Measurements from ENCODE around the gene TRIM54.
"Not testable (repeated sequence)": the region's sequence is repeated elsewhere in the genome, so short reads cannot be mapped to it uniquely, and the experiment has no call there.

Gene TRIM54

DNA sequence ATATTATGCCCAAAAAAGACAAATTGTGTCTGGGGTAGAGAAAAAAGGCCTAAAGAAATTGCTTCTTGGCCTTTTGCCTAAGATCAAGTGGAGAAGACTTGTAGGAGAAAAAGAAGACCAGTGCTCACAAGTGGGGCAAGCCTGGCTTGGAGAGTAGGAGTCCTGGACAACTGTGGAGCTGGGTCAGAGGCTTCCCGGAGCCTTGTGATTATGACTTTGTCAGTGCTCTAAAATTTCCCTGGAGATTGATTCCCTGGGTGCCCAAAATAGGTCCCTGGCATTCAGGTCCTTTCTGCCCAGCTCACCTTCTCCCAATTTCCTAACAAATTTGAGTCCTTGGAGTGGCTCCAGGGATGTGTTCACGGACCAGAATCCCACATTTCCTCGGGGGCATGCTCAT lies 787 bp upstream of the TRIM54 start:
- DNase-seq (ENCODE audit: low read depth in 2 of 2): no peak

DNA sequence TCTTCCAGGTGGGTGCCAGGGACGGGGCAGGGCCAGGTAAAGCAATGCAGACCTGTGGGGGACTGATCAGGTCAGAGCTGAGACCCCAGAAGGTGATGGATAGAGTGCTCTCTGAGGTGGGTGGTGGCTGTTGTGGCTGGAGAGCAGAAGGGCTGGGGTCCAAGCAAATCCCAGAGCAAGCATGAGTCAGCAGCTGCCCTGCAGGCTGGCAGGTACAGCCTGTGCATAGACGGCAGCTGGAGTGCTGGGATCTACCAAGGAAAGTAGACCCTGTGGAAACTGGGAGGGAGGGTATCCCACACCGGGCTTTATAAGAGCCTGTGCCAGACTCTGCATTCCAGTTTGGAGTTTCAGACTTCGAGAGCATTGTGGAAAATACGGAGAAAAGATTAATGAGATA lies 663 bp downstream of the TRIM54 start:
- DNase-seq (ENCODE audit: low read depth in 2 of 2): no peak

DNA sequence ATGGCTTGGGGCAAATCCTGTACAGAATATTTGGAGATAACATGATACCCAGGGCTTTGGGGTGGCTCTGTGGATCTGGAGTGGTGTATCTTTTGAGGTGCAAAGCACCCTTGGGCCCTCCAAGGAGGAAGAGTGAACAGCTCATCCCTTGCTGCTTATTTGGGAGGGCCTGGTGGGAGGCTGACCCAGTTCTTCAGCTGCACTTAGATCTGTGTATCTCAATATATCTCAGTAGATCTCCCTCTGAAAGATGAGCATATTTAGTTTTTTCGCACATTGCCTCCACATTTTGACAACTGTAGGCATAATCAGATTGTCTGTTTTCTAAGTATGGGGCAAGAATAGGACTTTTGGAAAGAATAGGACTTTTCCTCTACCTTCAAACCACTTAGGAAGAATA lies 2.8 kb downstream of the TRIM54 start:
- DNase-seq (ENCODE audit: low read depth in 2 of 2): no peak

DNA sequence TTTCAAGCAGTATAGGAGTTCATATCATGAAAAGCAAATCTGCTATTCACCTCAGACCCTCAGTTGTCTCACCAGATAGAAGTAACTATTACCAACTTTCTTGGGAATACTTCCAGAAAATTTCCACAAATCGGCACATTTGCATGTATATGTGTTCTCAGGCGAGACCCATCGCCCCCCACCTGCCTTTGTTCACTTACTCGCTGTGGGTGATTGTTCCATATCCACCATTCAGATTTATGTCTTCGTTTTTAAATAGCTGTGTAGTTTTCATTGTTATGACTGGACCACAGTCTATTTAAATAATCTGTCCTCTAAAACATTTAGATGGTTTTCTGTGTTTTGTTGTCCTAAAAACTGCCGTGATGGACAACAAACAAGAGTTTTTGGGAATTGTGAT lies 3.3 kb downstream of the TRIM54 start:
- no peak for DNase-seq (ENCODE audit: low read depth in 2 of 2)

DNA sequence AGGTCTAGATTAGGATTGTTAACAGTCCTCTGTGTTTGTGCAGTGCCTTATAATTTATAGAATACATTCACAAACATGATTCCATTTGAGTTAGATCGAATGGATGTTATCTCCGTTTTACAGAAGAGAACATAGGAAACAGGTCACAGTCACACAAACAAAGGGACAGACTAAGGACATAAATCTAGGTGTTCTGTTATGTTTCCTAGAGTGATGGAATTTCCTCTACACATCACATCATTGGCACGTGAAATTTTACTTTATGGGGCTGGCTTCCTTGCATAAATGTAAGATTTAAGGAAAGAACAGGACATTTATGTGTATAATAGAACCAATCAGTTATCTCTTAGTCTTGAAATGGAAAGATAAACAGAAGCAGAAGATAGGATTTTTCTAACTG lies 6.4 kb downstream of the TRIM54 start:
- no peak for DNase-seq (ENCODE audit: low read depth in 2 of 2)

DNA sequence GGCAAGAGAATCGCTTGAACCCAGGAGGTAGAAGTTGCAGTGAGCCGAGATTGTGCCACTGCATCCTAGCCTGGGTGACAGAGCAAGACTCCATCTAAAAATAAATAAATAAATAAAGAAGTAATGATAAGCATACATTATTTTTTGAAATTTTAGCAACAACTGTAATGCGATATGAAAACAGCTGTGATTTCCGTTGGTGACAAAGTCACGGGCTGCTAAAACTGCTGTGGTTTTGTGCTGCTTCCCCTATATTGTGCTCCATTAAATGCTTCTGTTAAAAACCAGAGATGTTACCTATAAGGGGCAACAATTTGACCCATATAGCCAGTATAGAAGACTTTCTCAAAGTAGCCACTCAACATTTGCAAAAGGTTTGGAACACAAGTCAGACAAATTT lies 8.3 kb downstream of the TRIM54 start:
- no peak for DNase-seq (ENCODE audit: low read depth in 2 of 2)

DNA sequence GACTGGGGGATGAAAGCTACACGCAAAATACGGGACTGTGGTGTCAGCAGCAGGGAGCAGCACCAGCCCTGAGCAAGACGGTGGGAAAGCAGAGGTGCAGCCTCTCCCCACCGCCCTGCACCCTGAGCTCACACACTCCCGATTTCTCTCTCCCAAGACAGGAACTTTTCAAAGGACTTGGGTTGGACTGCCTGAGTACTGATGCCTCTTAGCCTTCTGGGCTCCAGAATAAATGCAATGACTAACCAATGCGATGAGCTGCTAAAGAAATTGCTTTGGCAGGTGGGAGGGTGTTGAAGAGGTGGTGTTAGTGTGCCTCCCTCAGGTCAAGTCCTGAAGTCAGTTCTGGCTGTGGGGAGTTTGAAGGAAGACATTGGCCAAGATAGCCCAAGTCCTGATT lies 9.6 kb downstream of the TRIM54 start:
- no peak for DNase-seq (ENCODE audit: low read depth in 2 of 2)

DNA sequence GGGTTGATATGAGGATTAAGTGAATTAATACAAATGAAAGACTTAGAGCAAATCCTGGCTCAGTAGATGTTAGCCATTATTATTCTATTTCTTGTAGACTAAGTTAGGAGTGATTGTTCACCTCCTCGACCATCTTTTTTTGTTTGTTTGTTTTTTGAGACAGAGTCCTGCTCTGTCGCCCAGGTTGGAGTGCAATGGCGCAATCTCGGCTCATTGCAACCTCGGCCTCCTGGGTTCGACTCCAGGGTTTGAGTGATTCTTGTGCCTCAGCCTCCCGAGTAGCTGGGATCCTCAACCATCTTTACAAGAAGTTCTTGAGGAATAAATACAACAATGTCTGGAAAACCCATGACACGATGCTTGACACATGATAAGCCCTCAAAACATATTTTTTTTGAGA lies 12.7 kb downstream of the TRIM54 start:
- no peak for DNase-seq (ENCODE audit: low read depth in 2 of 2)

DNA sequence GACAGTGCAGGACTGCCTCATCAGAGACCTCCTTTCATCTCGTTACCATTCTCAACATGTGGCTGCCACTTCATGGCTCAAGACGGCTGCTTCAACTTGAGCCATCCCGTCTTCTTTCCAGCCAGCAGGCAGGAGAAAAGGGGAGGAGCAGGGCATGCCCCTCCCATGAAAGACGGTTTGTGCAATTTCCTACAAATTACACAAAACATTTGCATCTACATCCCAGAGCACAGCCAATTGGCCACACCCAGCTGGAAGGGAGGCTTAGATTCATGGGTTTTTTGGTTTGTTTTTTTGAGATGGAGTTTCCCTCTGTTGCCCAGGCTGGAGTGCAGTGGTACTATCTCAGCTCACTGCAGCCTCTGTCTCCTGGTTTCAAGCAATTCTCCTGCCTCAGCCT lies 14.3 kb downstream of the TRIM54 start:
- DNase-seq (ENCODE audit: low read depth in 2 of 2): no peak

DNA sequence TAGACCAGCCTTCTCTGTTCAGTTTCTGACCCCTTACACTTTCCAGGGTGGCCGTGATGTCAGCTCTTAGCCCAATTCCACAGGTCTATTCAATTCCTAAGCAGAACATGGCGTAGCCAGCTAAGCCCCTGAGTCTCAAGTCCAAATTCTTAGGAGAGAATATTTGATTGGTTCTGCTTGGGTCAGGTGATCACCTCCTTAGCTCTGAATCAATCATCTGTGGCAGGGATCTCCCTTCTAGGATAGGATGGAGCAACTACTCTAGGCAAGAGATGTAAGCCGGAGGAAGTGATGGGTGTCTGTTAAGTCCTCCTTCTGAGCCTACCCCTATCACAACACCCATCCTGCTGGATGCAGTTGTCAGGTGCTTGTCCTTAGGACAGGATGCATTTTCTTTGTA lies 15.0 kb downstream of the TRIM54 start:
- DNase-seq (ENCODE audit: low read depth in 2 of 2): no peak

DNA sequence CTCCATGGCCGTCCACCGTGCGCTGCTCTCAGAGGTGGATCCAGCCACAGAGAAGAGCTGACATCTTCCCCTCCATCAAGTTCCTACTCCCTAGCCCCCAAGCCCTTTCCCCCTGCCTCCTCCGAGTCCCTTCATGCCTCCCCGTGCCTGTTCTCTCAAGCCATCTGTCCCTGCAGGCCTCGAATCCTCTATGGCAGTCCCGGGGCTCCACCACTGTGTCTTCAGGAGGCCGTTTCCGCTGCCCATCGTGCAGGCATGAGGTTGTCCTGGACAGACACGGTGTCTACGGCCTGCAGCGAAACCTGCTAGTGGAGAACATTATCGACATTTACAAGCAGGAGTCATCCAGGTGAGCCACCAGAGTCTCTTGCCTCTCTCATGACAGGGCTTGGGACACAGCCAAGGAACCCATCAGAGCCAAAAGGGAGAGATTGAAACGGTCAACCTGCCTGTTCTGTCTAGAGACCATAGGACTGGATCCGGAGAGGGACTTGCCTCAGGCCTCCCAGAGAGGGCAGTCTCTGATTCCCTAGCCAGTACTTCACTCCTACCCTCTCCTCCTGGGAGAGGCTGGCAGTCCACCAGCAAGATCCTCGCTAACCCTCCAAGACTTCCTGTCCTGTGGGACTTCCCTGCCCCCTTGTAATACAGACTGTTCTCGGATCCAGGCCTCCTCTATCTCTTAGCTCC lies 16.3 kb downstream of the TRIM54 start:
- DNase-seq (ENCODE audit: low read depth in 2 of 2): no peak

DNA sequence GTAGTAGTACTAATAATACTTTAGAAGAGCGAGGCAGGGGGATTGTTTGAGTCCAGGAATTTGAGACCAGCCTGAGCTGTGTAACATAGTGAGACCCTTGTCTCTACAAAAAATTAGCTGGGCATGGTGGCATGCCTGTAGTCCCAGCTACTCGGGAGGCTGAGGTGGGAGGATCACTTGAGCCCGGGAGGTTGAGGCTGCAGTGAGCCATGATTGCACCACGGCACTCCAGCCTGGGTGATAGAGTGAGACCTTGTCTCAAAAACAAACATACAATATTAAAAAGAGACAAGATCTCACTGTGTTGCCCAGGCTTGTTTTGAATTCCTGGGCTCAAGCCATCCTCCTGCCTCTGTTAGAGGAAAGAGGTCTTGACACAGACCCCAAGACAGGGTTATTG lies 18.4 kb downstream of the TRIM54 start:
- DNase-seq (ENCODE audit: low read depth in 2 of 2): not testable (repeated sequence)

DNA sequence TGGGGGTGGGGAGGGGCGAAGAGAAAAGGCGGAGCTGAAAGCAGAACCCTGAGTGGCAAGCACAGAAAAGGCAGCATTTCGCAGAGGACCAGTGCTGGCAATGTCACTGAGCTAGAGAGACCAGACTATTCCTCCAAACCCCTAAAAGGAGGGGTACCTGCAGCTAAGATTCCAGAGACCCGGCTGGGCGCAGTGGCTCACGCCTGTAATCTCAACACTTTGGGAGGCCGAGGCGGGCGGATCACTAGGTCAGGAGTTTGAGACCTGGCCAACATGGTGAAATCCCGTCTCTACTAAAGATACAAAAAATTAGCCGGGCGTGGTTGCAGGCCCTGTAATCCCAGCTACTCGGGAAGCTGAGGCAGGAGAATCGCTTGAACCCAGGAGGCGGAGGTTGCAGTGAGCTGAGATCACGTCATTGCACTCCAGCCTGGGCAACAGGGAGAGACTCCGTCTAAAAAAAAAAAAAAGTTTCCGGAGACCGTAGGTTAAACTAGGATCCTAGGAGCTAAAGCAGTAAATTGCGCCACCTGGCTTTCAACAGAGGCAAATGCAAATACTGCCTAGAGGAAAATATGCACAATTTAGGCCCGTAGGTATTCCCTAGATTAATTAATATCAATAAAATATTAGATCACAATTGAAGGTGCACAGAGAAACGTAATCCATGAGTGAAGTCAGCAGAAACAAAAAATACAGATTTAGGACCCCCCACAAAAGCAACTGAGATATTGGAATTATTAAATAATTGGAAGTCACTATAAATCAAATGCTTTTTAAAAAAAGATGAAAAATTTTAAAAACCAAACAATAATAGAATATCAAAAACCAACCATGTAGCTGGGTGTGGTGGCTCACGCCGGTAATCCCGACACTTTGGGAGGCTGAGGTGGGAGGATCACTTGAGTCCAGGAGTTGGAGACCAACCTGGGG lies 21.1 kb downstream of the TRIM54 start:
- no peak for DNase-seq (ENCODE audit: low read depth in 2 of 2)

DNA sequence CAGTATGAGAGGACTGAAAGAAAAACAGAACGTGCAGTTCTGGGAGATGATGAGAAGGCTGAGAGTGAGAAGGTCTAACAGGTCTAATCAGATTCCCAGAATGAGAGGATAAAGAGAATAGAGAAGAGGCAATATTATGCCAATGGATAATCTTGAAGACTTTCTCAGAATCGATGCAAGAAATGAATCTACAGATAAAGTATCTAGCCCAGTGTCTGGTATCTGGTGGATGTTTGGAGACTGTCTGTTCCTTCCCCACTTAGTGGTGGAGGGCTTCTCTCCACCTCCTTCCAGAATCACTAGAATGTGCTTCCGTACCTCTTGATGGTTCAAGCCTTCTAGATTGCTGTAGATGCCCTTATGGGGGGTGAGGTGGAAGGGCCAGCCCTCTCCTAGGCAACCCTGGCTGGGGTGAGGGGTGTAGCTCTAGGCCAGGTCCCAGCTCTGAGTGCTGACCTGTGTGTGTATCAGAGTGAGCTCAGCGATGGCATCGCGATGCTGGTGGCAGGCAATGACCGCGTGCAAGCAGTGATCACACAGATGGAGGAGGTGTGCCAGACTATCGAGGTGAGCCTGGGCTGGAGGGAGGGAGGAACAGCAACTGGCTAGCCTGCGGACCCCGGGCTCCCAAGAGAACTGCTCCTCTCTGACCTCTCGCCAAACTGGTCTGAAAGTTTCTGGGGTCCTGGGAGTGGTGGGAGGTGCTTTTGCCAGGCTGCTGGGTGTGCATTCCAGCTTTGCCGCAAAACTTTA lies 22.4 kb downstream of the TRIM54 start:
- DNase-seq (ENCODE audit: low read depth in 2 of 2): no peak

DNA sequence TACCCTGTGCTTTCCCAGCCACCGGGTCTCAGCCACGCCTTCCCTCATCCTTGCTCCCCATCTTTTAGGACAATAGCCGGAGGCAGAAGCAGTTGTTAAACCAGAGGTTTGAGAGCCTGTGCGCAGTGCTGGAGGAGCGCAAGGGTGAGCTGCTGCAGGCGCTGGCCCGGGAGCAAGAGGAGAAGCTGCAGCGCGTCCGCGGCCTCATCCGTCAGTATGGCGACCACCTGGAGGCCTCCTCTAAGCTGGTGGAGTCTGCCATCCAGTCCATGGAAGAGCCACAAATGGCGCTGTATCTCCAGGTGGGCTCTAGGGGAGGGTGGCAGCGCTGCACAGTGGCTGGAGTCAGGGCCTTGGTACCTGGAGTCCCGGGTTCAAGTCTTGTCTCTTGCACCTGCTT lies 23.3 kb downstream of the TRIM54 start:
- DNase-seq (ENCODE audit: low read depth in 2 of 2): no peak

DNA sequence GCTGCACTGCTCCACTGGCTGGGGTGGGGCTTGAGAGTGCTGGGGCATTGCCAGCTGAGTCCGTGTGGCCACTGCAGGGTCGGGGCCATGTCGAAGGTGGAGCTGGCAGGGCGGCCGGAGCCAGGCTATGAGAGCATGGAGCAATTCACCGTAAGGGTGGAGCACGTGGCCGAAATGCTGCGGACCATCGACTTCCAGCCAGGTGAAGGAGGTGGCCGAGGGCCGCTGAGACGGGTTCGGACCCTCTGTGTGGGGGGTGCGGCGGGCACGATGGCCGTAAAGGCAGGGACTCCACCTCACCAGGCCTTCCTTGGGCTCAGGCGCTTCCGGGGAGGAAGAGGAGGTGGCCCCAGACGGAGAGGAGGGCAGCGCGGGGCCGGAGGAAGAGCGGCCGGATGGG lies 23.9 kb downstream of the TRIM54 start:
- DNase-seq (ENCODE audit: low read depth in 2 of 2): no peak

DNA sequence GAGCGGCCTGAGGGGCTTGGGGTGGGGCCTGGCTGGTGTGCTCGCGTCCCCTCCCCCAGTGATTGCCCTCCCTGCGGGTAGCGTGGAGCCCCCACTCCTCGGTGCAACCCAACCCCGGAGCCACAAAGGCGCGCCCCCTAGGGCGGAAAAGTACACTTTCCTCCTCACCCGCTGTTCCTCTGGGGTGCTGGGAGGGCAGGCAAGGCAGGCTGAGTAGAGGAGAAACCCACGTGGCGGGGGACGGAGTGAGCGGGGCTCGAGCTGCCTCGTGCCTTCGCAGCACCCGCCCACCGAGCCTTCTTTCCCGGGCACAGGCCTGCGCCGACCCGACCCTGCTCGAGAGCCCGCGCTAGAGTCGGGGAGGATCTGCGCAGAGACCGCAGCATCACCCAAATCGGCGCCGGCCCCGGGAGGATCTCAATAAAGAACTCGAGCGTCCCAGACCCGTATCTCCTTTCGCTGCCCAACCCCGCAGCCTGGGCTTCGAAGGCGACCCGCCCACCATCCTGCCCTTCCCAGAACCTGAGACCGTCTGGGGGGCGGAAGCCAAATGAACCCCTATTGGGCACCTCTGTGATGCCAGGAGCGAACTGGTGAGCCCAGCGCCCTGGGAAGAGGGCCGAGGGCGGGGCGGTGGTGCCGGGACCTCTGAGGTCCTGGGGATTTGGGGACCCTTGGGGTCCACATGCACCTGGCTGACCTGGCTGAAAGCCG lies 24.5 kb downstream of the TRIM54 start:
- no peak for DNase-seq (ENCODE audit: low read depth in 2 of 2)

DNA sequence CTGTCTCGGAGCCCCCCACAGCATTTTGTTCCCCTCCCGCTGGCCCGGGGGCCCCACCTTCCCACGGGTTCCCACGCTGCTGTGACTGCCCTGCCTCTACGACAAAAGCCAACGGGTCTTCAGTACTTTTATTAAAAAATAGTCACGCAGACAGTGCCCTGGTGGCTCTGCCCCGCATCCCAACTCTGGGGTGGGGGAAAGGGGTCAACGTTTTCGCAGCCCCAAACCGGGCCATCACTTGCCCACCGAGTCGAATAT lies 25.0 kb downstream of the TRIM54 start:
- no peak for DNase-seq (ENCODE audit: low read depth in 2 of 2)

DNA sequence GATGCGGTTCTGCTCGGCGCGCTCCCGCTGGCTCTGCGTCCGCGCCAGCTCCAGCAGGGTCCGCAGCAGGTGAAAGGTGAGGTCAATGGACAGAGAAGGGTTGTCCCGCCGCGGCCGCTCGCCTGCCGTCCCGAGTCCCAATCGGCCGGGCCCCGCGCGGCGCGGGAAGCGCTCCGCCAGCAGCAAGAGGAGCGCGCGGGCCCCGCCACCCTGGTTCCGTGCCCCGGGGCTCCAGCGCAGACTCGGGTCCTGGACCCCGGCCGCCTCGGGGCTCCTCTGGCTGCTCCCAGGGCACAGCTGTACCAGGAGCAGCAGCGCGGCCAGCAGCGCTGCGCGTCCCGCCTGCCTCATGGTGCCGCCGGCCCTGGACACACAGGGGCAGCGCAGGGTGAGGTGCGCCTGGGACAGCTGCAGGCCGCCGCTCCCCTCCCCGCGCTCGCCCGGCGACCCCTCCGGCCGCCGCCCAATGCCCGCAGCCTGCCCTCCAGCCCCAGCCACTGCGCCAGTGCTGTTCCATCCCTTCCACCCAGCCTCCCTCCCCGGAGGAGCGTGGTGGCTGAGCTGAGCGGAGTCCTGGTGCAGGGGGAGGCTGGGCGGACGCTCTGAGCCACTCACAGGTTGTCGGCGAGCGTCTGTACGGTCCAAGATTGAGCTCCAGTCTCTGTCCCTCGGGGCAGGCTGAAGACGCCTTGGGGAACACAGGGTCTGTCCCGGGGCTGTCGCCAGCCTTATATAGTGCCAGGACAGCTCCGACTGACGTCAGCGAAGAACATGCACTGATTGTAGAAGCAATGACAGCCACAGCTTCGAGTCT lies 25.5 kb downstream of the TRIM54 start:
- no peak for DNase-seq (ENCODE audit: low read depth in 2 of 2)

DNA sequence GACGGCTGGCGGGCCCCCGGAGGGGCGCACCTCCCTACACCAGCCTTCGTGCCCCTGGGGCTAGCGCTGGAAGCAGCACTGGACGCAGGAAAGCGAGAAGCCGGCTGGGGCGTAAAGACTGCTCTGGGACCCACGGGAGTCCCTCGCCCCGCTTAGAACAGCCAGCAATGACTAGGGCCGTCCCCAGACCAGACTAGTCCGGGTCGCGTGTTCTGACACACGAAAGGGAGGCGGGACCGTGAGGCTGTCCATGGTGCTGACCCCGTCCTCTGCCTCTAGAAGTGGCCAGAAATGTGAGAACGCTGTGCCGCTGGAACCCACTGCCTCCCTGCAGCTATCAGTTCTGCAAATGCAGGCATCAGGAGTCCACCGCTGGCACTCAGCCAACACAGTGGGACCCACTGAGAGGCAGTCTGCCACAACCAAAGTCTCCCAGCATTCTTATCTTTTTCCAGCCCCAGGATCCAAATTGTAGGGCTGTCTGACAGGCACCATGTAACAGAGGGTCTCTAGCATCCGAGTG lies 26.2 kb downstream of the TRIM54 start, which contains the start of gene UCN:
UCN (minus strand) TSS at position 87 of the 523 bp plus-strand sequence. CDS start 550 bp downstream, outside the sequence.
- no peak for DNase-seq (ENCODE audit: low read depth in 2 of 2)

DNA sequence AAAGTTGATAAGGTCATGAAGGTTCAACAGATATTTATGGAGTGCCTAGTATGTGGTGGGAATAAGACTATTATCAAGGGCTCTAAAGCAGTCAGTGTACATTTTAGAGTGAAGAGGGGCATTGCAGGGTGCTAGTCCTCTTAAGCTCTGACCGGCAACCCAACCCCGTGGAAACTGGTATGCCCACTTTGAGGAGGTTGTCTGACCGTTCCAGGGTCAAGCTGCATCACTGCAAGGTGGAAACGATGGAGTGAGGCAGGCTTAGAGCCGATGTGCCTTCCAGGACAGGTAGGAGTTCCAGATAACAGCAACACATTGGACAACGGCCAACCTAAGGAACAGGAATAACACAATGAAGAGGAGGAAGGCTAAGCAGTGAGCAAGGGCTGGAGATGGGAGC lies 27.4 kb downstream of the TRIM54 start:
- no peak for DNase-seq (ENCODE audit: low read depth in 2 of 2)

Measured in stimulated activated CD4-positive, alpha-beta T cell treated with anti-CD3 and anti-CD28 coated beads, Interleukin-4, amount 100 ng/mL, for 48 hours (primary cell).